ENCODE data around the gene HSD17B2.
"Not testable (repeated sequence)": the region's sequence is repeated elsewhere in the genome, so short reads cannot be mapped to it uniquely, and the experiment has no call there.

HSD17B2 gene

GRCh38 chr16:82034981-82035612 lies at the start of gene HSD17B2:
Gene HSD17B2 (plus strand): TSS chr16:82035253. CDS start chr16:82035425, 172 bp downstream.
- no peak for DNase-seq

GRCh38 chr16:81987121-81987520 lies 47.9 kb upstream of the HSD17B2 start:
- DNase-seq: no peak

GRCh38 chr16:81987706-81988105 lies 47.3 kb upstream of the HSD17B2 start:
- DNase-seq: no peak

GRCh38 chr16:81992859-81993258 lies 42.2 kb upstream of the HSD17B2 start:
- no peak for DNase-seq

- DNase-seq: no peak
Measured at GRCh38 chr16:81994485-81994884, 40.6 kb upstream of the HSD17B2 start.

GRCh38 chr16:81995651-81996050 lies 39.4 kb upstream of the HSD17B2 start:
- DNase-seq: no peak

- DNase-seq: no peak
Measured at GRCh38 chr16:81996664-81997509, 38.2 kb upstream of the HSD17B2 start.

GRCh38 chr16:81997738-81998137 lies 37.3 kb upstream of the HSD17B2 start:
- no peak for DNase-seq

GRCh38 chr16:82002831-82003230 lies 32.2 kb upstream of the HSD17B2 start:
- DNase-seq: no peak

- no peak for DNase-seq
Measured at GRCh38 chr16:82004601-82005000, 30.5 kb upstream of the HSD17B2 start.

GRCh38 chr16:82005027-82005830 lies 29.8 kb upstream of the HSD17B2 start:
- peak; percentile 44 for DNase-seq

- no peak for DNase-seq
Measured at GRCh38 chr16:82006036-82006435, 29.0 kb upstream of the HSD17B2 start.

GRCh38 chr16:82007189-82007588 lies 27.9 kb upstream of the HSD17B2 start:
- no peak for DNase-seq

GRCh38 chr16:82008957-82009592 lies 26.0 kb upstream of the HSD17B2 start:
- DNase-seq: no peak

- DNase-seq: not testable (repeated sequence)
Measured at GRCh38 chr16:82009789-82010188, 25.3 kb upstream of the HSD17B2 start.

- no peak for DNase-seq
Measured at GRCh38 chr16:82010649-82011048, 24.4 kb upstream of the HSD17B2 start.

- DNase-seq: no peak
Measured at GRCh38 chr16:82011199-82011641, 23.8 kb upstream of the HSD17B2 start, which contains the start of gene SDR42E1. Gene SDR42E1 (minus strand): TSS chr16:82011470. CDS start chr16:82000858, 10,612 bp downstream.

GRCh38 chr16:82013139-82013538 lies 21.9 kb upstream of the HSD17B2 start:
- DNase-seq: no peak

GRCh38 chr16:82016263-82016662 lies 18.8 kb upstream of the HSD17B2 start:
- DNase-seq: no peak

GRCh38 chr16:82016964-82017363 lies 18.1 kb upstream of the HSD17B2 start:
- no peak for DNase-seq

- no peak for DNase-seq
Measured at GRCh38 chr16:82017911-82018568, 17.0 kb upstream of the HSD17B2 start.

GRCh38 chr16:82019535-82019934 lies 15.5 kb upstream of the HSD17B2 start:
- no peak for DNase-seq
